ENCODE results near the gene ADAP1. TPM values are rescaled to one million over a fixed set of nuclear protein-coding genes. Genes with fewer than 3 reads are reported as not detected.

The ADAP1 gene
- total and polyA plus RNA-seq, 2 of the 13 experiments (the other 11 are each of a cell fraction or from before 2014, with no cell fraction given), result 10.5 to 24.6 TPM

GRCh38 chr7:895451-896052 is 58.9 kb downstream of the ADAP1 start:
- H3K27ac ChIP-seq (ENCODE audit: extremely low read length, insufficient read depth, low read length), result no peak overlapping the region
- TF ChIP-seq GTF3A (CRISPR knock-in tag; conservative IDR thresholded peaks at IDR 0.05) (no peak), ZNF629 (CRISPR knock-in tag; conservative IDR thresholded peaks at IDR 0.05) (no peak), AGO2 (optimal IDR thresholded peaks at IDR 0.05; ENCODE audit: low read depth, low read length) (peak; percentile 95), BCLAF1 (IDR thresholded peaks at IDR 0.05) (no peak), ETV5 (CRISPR knock-in tag; IDR thresholded peaks at IDR 0.05; ENCODE audit: borderline replicate concordance) (no peak), NCOA1 (CRISPR knock-in tag; IDR thresholded peaks at IDR 0.05) (no peak), KDM4B (CRISPR knock-in tag; IDR thresholded peaks at IDR 0.05) (no peak), ZNF383 (CRISPR knock-in tag; IDR thresholded peaks at IDR 0.05; ENCODE audit: borderline replicate concordance) (no peak), ARID5B (CRISPR knock-in tag; IDR thresholded peaks at IDR 0.05) (no peak), SNAPC4 (CRISPR knock-in tag; IDR thresholded peaks at IDR 0.05) (no peak), NFKBIZ (CRISPR knock-in tag; IDR thresholded peaks at IDR 0.05) (no peak), PCBP1 (IDR thresholded peaks at IDR 0.05; ENCODE audit: borderline replicate concordance, low read depth, low read length) (no peak), HNRNPLL (IDR thresholded peaks at IDR 0.05; ENCODE audit: low read depth, low read length, poor library complexity, severe bottlenecking) (no peak)

More at GRCh38 chr7:895451-896052, 58.9 kb downstream of the ADAP1 start:
- CTCF ChIA-PET (ENCODE audit: low intra/inter-chr PET ratio, low total read pairs), result no interaction called here
- Histone ChIP-seq H3K36me3 (replicated peaks in 1 of 2; ENCODE audit: control insufficient read depth in 1 of 2, insufficient read depth in 2 of 2, low read length in 2 of 2) (peaks cover 27 to 61% of the 10 kb centered on the region in 2 experiments), H3K4me1 (ENCODE audit: insufficient read depth, low read length) (0 out of 2 replicates have a peak, but pooled peaks cover under 1% of the 10 kb centered on the region), H2AFZ (ENCODE audit: low read length) (no peak overlapping the region), H3K4me2 (ENCODE audit: low read depth, low read length) (no peak overlapping the region), H3K9me3 (ENCODE audit: low read length) (no peaks in the 10 kb centered on the region), H3K4me3 (replicated peaks in 1 of 3; ENCODE audit: insufficient read depth in 1 of 3, low read depth in 2 of 3, low read length in 3 of 3) (no peak overlapping the region), H3K9ac (ENCODE audit: insufficient read depth, low read depth, low read length) (no peak overlapping the region), H3K79me2 (ENCODE audit: insufficient read depth, low read length) (no peaks in the 10 kb centered on the region), H4K20me1 (ENCODE audit: insufficient read depth, low read length) (no peaks in the 10 kb centered on the region), H3K27me3 (ENCODE audit: control insufficient read depth in 1 of 2, insufficient read depth in 2 of 2, low read length in 2 of 2) (no peaks in the 10 kb centered on the region)
- intact Hi-C loops (cut with micrococcal nuclease; ENCODE audit: unreplicated experiment), result no loop called here
- POLR2A ChIA-PET, result interaction anchor here (1.7 kb wide), 1 partner anchor 82 kb away, joined by 4 read pairs; no protein-coding TSS in a partner anchor
- no peak for ATAC-seq
- DNase-seq (ENCODE audit: low spot score), result no peak
- no TSS peak for BruUV-seq (replicated peaks)
- 96% methylated on average over 28 of the region's 52 CpGs for WGBS (ENCODE audit: low lambda C conversion rate)
- in situ Hi-C loops (cut with HindIII; ENCODE audit: extremely low pct_ligation_motif_present, low pct_unique_long_range_greater_than_20kb), result no loop called here
- no peak for FAIRE-seq
